ENCODE data around the gene IQCF6. TPM values are rescaled to one million over a fixed set of nuclear protein-coding genes. Genes with fewer than 3 reads are reported as not detected.

IQCF6 gene
- not detected in 2 replicates for total RNA-seq

GRCh38 chr3:51779137-51779536 is at the start of gene IQCF6:
TSS of gene IQCF6 (minus strand) at chr3:51779237. CDS start at chr3:51779224, 13 bp downstream.

Other genes with a start within 250 kb of the IQCF6 start
- 14.9 and 17.5 TPM in 2 replicates for gene RAD54L2, start 240.5 kb downstream of the IQCF6 start, total RNA-seq
- gene TEX264, start 108.0 kb downstream of the IQCF6 start, total RNA-seq = 41.4 and 52.7 TPM in 2 replicates
- under 0.01 TPM in 2 replicates for gene GRM2, start 72.2 kb downstream of the IQCF6 start, total RNA-seq
- not detected in 2 replicates for gene IQCF2, start 82.4 kb upstream of the IQCF6 start, total RNA-seq
- not detected in 2 replicates for gene IQCF5, start 96.4 kb upstream of the IQCF6 start, total RNA-seq
- gene IQCF1, start 124.1 kb upstream of the IQCF6 start, total RNA-seq = not detected in 2 replicates
- gene RRP9, start 162.7 kb upstream of the IQCF6 start, total RNA-seq = 41.2 and 47.7 TPM in 2 replicates
- 17.6 and 23.5 TPM in 2 replicates for gene PARP3, start 163.1 kb upstream of the IQCF6 start, total RNA-seq
- 0.12 TPM in 1 of 2 replicates, not detected in the other for gene GPR62, start 176.1 kb upstream of the IQCF6 start, total RNA-seq
- gene PCBP4, start 188.2 kb upstream of the IQCF6 start, total RNA-seq = 38.6 and 40.1 TPM in 2 replicates
- gene ABHD14B, start 194.8 kb upstream of the IQCF6 start, total RNA-seq = 11.2 and 18.5 TPM in 2 replicates
- 3.0 and 10.7 TPM in 2 replicates for gene ABHD14A, start 195.8 kb upstream of the IQCF6 start, total RNA-seq
- 39.7 and 46.6 TPM in 2 replicates for gene ACY1, start 204.3 kb upstream of the IQCF6 start, total RNA-seq
- 767 and 1,154 TPM in 2 replicates for gene RPL29, start 216.7 kb upstream of the IQCF6 start, total RNA-seq

All from uterine smooth muscle cell (primary cell).